ENCODE measurements around the gene PMEPA1. TPM values are rescaled to one million over a fixed set of nuclear protein-coding genes. Genes with fewer than 3 reads are reported as not detected.

PMEPA1 gene
- total RNA-seq, 2 experiments from 2014 or later = 1.4 to 3.7 TPM

DNA sequence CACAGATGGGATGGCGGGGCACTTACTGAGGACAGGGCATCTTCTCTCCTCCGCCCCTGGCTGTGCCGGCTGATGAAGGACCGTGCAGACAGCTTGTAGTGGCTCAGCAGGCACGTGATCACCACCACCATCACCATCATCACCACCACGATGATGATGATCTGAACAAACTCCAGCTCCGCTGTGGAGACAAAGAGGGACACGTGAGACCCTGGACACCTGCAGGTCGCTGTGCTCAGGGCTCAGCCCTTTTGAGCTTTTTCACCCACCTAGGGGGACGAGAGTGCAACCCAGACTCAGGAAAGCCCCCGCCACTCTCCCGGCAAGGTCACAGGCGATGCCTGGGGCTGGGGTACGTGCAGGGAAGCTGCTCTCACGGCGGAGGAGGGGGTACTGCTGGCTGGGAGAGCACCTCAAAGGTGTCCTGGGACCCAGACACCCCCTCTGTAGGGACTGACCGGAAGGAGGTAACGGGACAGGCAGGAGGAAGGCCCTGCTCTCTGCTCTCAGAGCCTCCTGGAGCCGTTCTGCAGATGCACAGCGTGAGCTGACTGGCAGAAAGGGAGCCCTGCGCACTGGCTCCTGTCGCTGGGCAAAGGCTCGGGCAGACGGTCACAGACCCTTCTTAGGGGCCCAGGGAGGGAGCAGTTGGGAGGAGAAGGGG is 50.2 kb downstream of the PMEPA1 start:
- H3K4me1 ChIP-seq (ENCODE audit: insufficient read depth, low read length, poor library complexity, severe bottlenecking) = peaks cover 11% of the 10 kb centered on the region
- no peak overlapping the region for H3K27ac ChIP-seq (ENCODE audit: low read depth, low read length, poor library complexity, severe bottlenecking)
- no peaks in the 10 kb centered on the region for H3K9me3 ChIP-seq (ENCODE audit: low read length)
- no peaks in the 10 kb centered on the region for H3K79me2 ChIP-seq (ENCODE audit: insufficient read depth, low read depth, low read length)
- no peaks in the 10 kb centered on the region for H4K20me1 ChIP-seq (ENCODE audit: insufficient read depth, low read length)
- no peaks in the 10 kb centered on the region for H3K9me2 ChIP-seq (ENCODE audit: insufficient read depth, low read length)
- DNase-seq (ENCODE audit: low spot score) = no peak
- no peaks in the 10 kb centered on the region for H3K36me3 ChIP-seq (ENCODE audit: insufficient read depth, low read length)
- no peak overlapping the region for H3K4me2 ChIP-seq (ENCODE audit: low read length)
- CTCF ChIA-PET (ENCODE audit: unreplicated experiment) = no interaction called here
- intact Hi-C loops (cut with micrococcal nuclease; ENCODE audit: unreplicated experiment) = no loop called here
- no TSS peak for BruUV-seq (replicated peaks)
- no peak overlapping the region for H2AFZ ChIP-seq (ENCODE audit: low read length)
- POLR2A ChIA-PET = no interaction called here
- TF ChIP-seq, protein P1, sequence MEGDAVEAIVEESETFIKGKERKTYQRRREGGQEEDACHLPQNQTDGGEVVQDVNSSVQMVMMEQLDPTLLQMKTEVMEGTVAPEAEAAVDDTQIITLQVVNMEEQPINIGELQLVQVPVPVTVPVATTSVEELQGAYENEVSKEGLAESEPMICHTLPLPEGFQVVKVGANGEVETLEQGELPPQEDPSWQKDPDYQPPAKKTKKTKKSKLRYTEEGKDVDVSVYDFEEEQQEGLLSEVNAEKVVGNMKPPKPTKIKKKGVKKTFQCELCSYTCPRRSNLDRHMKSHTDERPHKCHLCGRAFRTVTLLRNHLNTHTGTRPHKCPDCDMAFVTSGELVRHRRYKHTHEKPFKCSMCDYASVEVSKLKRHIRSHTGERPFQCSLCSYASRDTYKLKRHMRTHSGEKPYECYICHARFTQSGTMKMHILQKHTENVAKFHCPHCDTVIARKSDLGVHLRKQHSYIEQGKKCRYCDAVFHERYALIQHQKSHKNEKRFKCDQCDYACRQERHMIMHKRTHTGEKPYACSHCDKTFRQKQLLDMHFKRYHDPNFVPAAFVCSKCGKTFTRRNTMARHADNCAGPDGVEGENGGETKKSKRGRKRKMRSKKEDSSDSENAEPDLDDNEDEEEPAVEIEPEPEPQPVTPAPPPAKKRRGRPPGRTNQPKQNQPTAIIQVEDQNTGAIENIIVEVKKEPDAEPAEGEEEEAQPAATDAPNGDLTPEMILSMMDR (conservative IDR thresholded peaks at IDR 0.05; ENCODE audit: low read length) = no peak
- no peak overlapping the region for H3K4me3 ChIP-seq (ENCODE audit: low read depth, low read length, poor library complexity, severe bottlenecking)

DNA sequence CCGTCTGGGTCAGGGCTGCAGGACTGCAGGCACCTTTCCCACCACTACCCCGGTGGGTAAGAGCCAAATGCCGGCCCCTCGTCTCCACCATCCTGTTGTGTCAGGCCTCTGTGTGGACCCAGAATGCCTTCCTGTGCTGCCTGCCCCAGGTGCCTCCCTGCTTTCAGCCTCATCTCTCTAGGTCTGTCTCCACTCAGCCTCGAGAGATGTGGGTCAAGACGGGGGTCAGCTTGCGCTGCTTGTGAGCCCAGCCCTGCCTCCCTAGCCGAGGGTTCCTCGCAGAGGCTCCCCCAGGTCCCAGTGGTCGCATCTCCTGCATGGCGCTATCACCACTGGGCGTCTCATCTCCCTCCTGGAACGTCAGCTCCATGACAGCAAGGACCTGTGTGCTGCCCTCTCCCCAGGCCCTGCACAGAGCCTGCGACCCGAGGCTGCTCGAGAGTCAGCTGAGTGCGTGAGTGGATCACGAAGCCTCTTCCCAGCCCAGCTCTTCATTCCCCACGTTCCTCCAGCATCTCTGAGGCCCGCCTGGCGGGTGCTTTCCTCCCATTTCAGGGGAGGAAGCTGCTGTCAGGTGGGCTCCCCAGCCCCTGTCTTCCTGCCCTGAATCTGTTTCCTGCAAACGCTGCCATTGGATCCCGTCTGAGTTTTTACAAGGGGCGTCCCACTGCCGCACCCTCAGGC is 50.8 kb downstream of the PMEPA1 start:
- no peak for DNase-seq (ENCODE audit: low spot score)
- intact Hi-C loops (cut with micrococcal nuclease; ENCODE audit: unreplicated experiment) = no loop called here
- H3K79me2 ChIP-seq (ENCODE audit: insufficient read depth, low read depth, low read length) = no peaks in the 10 kb centered on the region

DNA sequence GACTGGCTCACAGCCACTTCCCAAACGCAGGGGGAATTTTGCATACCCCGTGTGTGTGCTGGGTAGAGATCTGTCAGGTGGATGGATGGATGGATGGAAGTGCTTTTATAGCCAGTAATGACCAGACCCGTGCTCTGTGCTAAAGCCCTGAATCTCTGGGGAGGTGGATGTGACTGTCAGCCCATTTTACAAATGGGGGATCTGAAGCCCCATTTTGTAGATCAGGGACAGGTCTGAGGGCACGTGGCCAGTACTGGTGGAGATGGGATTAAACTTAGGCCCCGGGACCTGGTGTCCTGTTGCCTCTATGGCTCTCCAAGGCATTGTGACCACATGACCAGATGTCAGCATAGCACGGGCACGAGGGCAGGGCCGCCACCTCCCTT is 51.4 kb downstream of the PMEPA1 start:
- no peaks in the 10 kb centered on the region for H3K79me2 ChIP-seq (ENCODE audit: insufficient read depth, low read depth, low read length)
- H4K20me1 ChIP-seq (ENCODE audit: insufficient read depth, low read length) = no peaks in the 10 kb centered on the region
- no peak overlapping the region for H3K27ac ChIP-seq (ENCODE audit: low read depth, low read length, poor library complexity, severe bottlenecking)
- H3K4me2 ChIP-seq (ENCODE audit: low read length) = no peak overlapping the region
- DNase-seq (ENCODE audit: low spot score) = no peak
- no TSS peak for BruUV-seq (replicated peaks)
- H3K4me1 ChIP-seq (ENCODE audit: insufficient read depth, low read length, poor library complexity, severe bottlenecking) = peaks cover 14% of the 10 kb centered on the region
- intact Hi-C loops (cut with micrococcal nuclease; ENCODE audit: unreplicated experiment) = no loop called here
- H3K36me3 ChIP-seq (ENCODE audit: insufficient read depth, low read length) = no peaks in the 10 kb centered on the region
- ChIA-PET CTCF (ENCODE audit: unreplicated experiment) (no interaction called here), POLR2A (no interaction called here)
- no peak overlapping the region for H3K4me3 ChIP-seq (ENCODE audit: low read depth, low read length, poor library complexity, severe bottlenecking)
- no peak for TF ChIP-seq EZH2phosphoT487 (IDR thresholded peaks at IDR 0.05; ENCODE audit: borderline replicate concordance, low read depth, low read length)
- TF ChIP-seq, protein P1 (conservative IDR thresholded peaks at IDR 0.05; ENCODE audit: low read length) = no peak
- no peak overlapping the region for H2AFZ ChIP-seq (ENCODE audit: low read length)
- no peaks in the 10 kb centered on the region for H3K9me3 ChIP-seq (ENCODE audit: low read length)
- H3K9me2 ChIP-seq (ENCODE audit: insufficient read depth, low read length) = no peaks in the 10 kb centered on the region

More for the DNA sequence above, 50.8 kb downstream of the PMEPA1 start:
- no TSS peak for BruUV-seq (replicated peaks)
- H3K27ac ChIP-seq (ENCODE audit: low read depth, low read length, poor library complexity, severe bottlenecking) = no peak overlapping the region
- H3K9me3 ChIP-seq (ENCODE audit: low read length) = no peaks in the 10 kb centered on the region
- no peaks in the 10 kb centered on the region for H4K20me1 ChIP-seq (ENCODE audit: insufficient read depth, low read length)
- no peak overlapping the region for H2AFZ ChIP-seq (ENCODE audit: low read length)
- ChIA-PET CTCF (ENCODE audit: unreplicated experiment) (no interaction called here), POLR2A (no interaction called here)
- peaks cover 14% of the 10 kb centered on the region for H3K4me1 ChIP-seq (ENCODE audit: insufficient read depth, low read length, poor library complexity, severe bottlenecking)
- no peak overlapping the region for H3K4me2 ChIP-seq (ENCODE audit: low read length)
- H3K9me2 ChIP-seq (ENCODE audit: insufficient read depth, low read length) = no peaks in the 10 kb centered on the region
- H3K36me3 ChIP-seq (ENCODE audit: insufficient read depth, low read length) = no peaks in the 10 kb centered on the region
- H3K4me3 ChIP-seq (ENCODE audit: low read depth, low read length, poor library complexity, severe bottlenecking) = no peak overlapping the region
- TF ChIP-seq EZH2phosphoT487 (IDR thresholded peaks at IDR 0.05; ENCODE audit: borderline replicate concordance, low read depth, low read length) = no peak
- TF ChIP-seq, protein P1 (conservative IDR thresholded peaks at IDR 0.05; ENCODE audit: low read length) = no peak

Measured in OCI-LY7 (cell line).